Measurements from ENCODE around the gene KLF2.

KLF2 gene

GRCh38 chr19:16364231-16364865 is 39.7 kb downstream of the KLF2 start:
- no peak for DNase-seq (ENCODE audit: low spot score)

GRCh38 chr19:16365300-16365996 is 40.8 kb downstream of the KLF2 start:
- no peak for DNase-seq (ENCODE audit: low spot score)

GRCh38 chr19:16366056-16366432 is 41.4 kb downstream of the KLF2 start:
- DNase-seq (ENCODE audit: low spot score) = no peak

GRCh38 chr19:16366433-16367260 is 42.0 kb downstream of the KLF2 start:
- DNase-seq (ENCODE audit: low spot score) = peak; percentile 20

GRCh38 chr19:16367261-16367683 is 42.6 kb downstream of the KLF2 start:
- DNase-seq (ENCODE audit: low spot score) = no peak

- DNase-seq (ENCODE audit: low spot score) = no peak
Observed at GRCh38 chr19:16368385-16369305, 44.0 kb downstream of the KLF2 start.

GRCh38 chr19:16369306-16369663 is 44.7 kb downstream of the KLF2 start:
- no peak for DNase-seq (ENCODE audit: low spot score)

- no peak for DNase-seq (ENCODE audit: low spot score)
Observed at GRCh38 chr19:16369664-16370576, 45.3 kb downstream of the KLF2 start.

- DNase-seq (ENCODE audit: low spot score) = no peak
Observed at GRCh38 chr19:16370641-16371391, 46.2 kb downstream of the KLF2 start.

- DNase-seq (ENCODE audit: low spot score) = no peak
Observed at GRCh38 chr19:16371540-16371986, 46.9 kb downstream of the KLF2 start.

GRCh38 chr19:16372065-16372915 is 47.7 kb downstream of the KLF2 start:
- DNase-seq (ENCODE audit: low spot score) = no peak

GRCh38 chr19:16373079-16373478 is 48.5 kb downstream of the KLF2 start:
- DNase-seq (ENCODE audit: low spot score) = no peak

- DNase-seq (ENCODE audit: low spot score) = no peak
Observed at GRCh38 chr19:16373532-16373931, 48.9 kb downstream of the KLF2 start.

- no peak for DNase-seq (ENCODE audit: low spot score)
Observed at GRCh38 chr19:16373989-16374388, 49.4 kb downstream of the KLF2 start.

- DNase-seq (ENCODE audit: low spot score) = no peak
Observed at GRCh38 chr19:16374436-16374835, 49.8 kb downstream of the KLF2 start.

- no peak for DNase-seq (ENCODE audit: low spot score)
Observed at GRCh38 chr19:16375157-16375935, 50.7 kb downstream of the KLF2 start.

- no peak for DNase-seq (ENCODE audit: low spot score)
Observed at GRCh38 chr19:16375936-16376185, 51.2 kb downstream of the KLF2 start.

GRCh38 chr19:16376241-16376640 is 51.6 kb downstream of the KLF2 start:
- no peak for DNase-seq (ENCODE audit: low spot score)

- DNase-seq (ENCODE audit: low spot score) = no peak
Observed at GRCh38 chr19:16376649-16377048, 52.0 kb downstream of the KLF2 start.

Data from globus pallidus (tissue), 1 donor.